Colonic mucosa (tissue), 4 donors: ENCODE data around the gene RPS2. TPM values are rescaled to one million over a fixed set of nuclear protein-coding genes. Genes with fewer than 3 reads are reported as not detected.
A peak's percentile ranks its signal among the peaks of the same experiment; 100 is the strongest.

Source experiments
- DNase-seq: peaks from one replicate; pipeline ENCODE4 v3.0.0-alpha.2; 2020
- H3K27ac ChIP-seq: fragments of 200-600 bp; one replicate; pipeline ENCODE4 v1.8.0; 2021
- H3K27me3 ChIP-seq: fragments of 200-600 bp; one replicate; pipeline ENCODE4 v1.8.0; 2021
- H3K36me3 ChIP-seq: fragments of 200-600 bp; one replicate; pipeline ENCODE4 v1.8.0; 2021
- H3K4me1 ChIP-seq: fragments of 200-600 bp; one replicate; pipeline ENCODE4 v1.8.0; 2021; ENCODE audit warnings: mild to moderate bottlenecking
- H3K4me3 ChIP-seq: fragments of 200-600 bp; one replicate; pipeline ENCODE4 v1.8.0; 2021
- H3K9ac ChIP-seq, 2 donors: one replicate each; pipeline ENCODE4 v1.7.0; 2013; ENCODE audit warnings: control low read depth in 2 of 2, low read depth in 2 of 2, low read length in 2 of 2
- H3K9me3 ChIP-seq: fragments of 200-600 bp; one replicate; pipeline ENCODE4 v1.8.0; 2021
- CTCF ChIP-seq: fragments of 200-600 bp; IDR thresholded peaks from one replicate; pipeline ENCODE4 v1.8.0; 2022; ENCODE audit warnings: antibody characterized with exemption, mild to moderate bottlenecking
- intact Hi-C: fragments of 100-400 bp; cut with DNase I; formaldehyde crosslinking; loops from one replicate; pipeline ENCODE4 v1.14.1; 2022
- total RNA-seq, 2 donors: library from RNA; stranded (reverse); fragmentation: NEBNext Ultra II Directional in 1 of 2; extraction: Animal tissue kit (Norgen Biotek cat#: 25700) in 1 of 2; gene quantifications; one replicate each; pipeline ENCODE4 v1.2.1, GENCODE V29; 2021
- donor health status: healthy.
- donor health status: DM: no; HTN: no; CAD: no.
- donor health status: DM: no; HTN: no; CAD: no.

The RPS2 gene
- total RNA-seq, 2 donors from 2014 or later = 1,996 to 2,736 TPM

- peak overlapping the region; percentile 45 for H3K27ac ChIP-seq
- TF ChIP-seq CTCF = no peak
- H3K9ac ChIP-seq = no peak overlapping the region
- intact Hi-C loops = no loop called here
- no peaks in the 10 kb centered on the region for H3K4me1 ChIP-seq
- no peaks in the 10 kb centered on the region for H3K9me3 ChIP-seq
- no peak for DNase-seq
- peaks cover 35% of the 10 kb centered on the region for H3K36me3 ChIP-seq
- no peak overlapping the region for H3K4me3 ChIP-seq
- H3K27me3 ChIP-seq = no peaks in the 10 kb centered on the region
Observed at GRCh38 chr16:1997494-1998359, 33.1 kb upstream of the RPS2 start.

GRCh38 chr16:1993731-1994131 lies 29.1 kb upstream of the RPS2 start:
- DNase-seq = no peak
- H3K9ac ChIP-seq = no peak overlapping the region
- peaks cover 21% of the 10 kb centered on the region for H3K27me3 ChIP-seq
- TF ChIP-seq CTCF = no peak
- H3K4me3 ChIP-seq = no peak overlapping the region
- intact Hi-C loops = no loop called here
- peaks cover 9% of the 10 kb centered on the region for H3K36me3 ChIP-seq
- no peaks in the 10 kb centered on the region for H3K9me3 ChIP-seq
- H3K27ac ChIP-seq = no peak overlapping the region
- H3K4me1 ChIP-seq = peaks cover 16% of the 10 kb centered on the region

DNA sequence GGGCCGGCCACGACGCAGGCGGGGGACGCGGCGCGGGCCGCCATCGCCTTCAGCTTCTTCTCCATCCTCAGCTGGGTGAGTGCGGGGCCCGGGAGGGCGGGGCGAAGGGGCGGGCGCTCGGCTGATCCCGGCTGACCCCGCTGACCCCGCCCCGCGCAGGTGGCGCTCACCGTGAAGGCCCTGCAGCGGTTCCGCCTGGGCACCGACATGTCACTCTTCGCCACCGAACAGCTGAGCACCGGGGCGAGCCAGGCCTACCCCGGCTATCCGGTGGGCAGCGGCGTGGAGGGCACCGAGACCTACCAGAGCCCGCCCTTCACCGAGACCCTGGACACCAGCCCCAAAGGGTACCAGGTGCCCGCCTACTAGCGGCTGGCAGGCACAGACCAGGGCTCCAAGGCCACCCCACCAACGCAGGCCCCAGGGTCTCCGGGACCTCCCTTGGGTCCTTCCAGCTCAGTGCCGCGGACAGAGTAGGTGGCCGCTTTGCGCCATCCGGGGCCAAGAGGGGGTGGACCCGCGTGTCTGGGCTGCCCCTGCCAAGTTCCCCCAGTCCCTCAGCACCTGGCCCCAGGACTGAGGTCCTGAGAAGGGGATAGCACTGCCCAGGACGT lies 28.2 kb upstream of the RPS2 start:
- TF ChIP-seq CTCF = no peak
- Histone ChIP-seq H3K36me3 (peaks cover under 1% of the 10 kb centered on the region), H3K27ac (no peak overlapping the region), H3K9me3 (no peaks in the 10 kb centered on the region), H3K9ac (no peak overlapping the region), H3K27me3 (peaks cover 23% of the 10 kb centered on the region), H3K4me3 (no peak overlapping the region), H3K4me1 (peaks cover 16% of the 10 kb centered on the region)
- intact Hi-C loops = no loop called here
- peak; percentile 47 for DNase-seq

GRCh38 chr16:1991948-1992703 lies 27.5 kb upstream of the RPS2 start:
- H3K4me3 ChIP-seq = peak overlapping the region; percentile 23
- no peaks in the 10 kb centered on the region for H3K36me3 ChIP-seq
- intact Hi-C loops = no loop called here
- peak overlapping the region in 1 of 2 donors; percentile 66 for H3K9ac ChIP-seq
- peak overlapping the region; percentile 59 for H3K27ac ChIP-seq
- peaks cover 16% of the 10 kb centered on the region for H3K4me1 ChIP-seq
- TF ChIP-seq CTCF = no peak
- peak; percentile 99 for DNase-seq
- H3K27me3 ChIP-seq = peaks cover 23% of the 10 kb centered on the region
- H3K9me3 ChIP-seq = no peaks in the 10 kb centered on the region

GRCh38 chr16:1991588-1991947 lies 26.9 kb upstream of the RPS2 start:
- Histone ChIP-seq H3K4me3 (peak overlapping the region; percentile 23), H3K9ac (peak overlapping the region in 1 of 2 donors; percentile 66), H3K9me3 (no peaks in the 10 kb centered on the region), H3K4me1 (peaks cover 16% of the 10 kb centered on the region), H3K27me3 (peaks cover 23% of the 10 kb centered on the region), H3K36me3 (no peaks in the 10 kb centered on the region), H3K27ac (peak overlapping the region; percentile 59)
- DNase-seq = no peak
- intact Hi-C loops = no loop called here
- no peak for TF ChIP-seq CTCF
